ENCODE measurements around the gene ABHD16B.
A peak's percentile ranks its signal among the peaks of the same experiment; 100 is the strongest.

Gene ABHD16B

DNA sequence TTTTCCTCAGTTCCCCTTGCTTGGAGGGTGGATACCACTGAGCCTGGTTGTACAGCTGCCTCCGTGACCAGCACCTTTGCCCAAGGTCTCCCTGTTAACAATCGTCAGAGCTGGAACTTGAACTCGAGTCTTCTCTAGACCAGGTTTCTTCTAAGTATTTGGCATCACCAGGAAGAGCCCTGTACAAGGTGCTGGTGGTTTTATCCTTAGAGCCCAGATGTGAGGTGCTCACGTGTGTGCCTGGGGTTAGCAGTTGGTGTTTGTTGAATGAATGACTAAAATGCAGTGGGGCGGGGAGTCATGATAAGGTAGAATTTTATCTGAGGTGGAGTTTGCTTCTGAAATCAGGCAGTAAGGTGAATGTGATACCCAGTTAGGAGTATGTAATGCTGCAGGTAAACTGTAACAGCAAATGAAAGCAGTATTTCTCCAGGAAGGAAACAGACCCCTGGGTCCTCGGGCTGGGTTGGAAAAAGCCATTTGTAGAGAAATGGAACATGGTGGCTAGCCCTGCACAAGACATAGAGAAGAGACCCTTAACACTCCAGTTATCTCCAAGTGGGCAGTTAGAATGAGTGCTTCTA, 36.8 kb downstream of the ABHD16B start:
- no peak for DNase-seq

DNA sequence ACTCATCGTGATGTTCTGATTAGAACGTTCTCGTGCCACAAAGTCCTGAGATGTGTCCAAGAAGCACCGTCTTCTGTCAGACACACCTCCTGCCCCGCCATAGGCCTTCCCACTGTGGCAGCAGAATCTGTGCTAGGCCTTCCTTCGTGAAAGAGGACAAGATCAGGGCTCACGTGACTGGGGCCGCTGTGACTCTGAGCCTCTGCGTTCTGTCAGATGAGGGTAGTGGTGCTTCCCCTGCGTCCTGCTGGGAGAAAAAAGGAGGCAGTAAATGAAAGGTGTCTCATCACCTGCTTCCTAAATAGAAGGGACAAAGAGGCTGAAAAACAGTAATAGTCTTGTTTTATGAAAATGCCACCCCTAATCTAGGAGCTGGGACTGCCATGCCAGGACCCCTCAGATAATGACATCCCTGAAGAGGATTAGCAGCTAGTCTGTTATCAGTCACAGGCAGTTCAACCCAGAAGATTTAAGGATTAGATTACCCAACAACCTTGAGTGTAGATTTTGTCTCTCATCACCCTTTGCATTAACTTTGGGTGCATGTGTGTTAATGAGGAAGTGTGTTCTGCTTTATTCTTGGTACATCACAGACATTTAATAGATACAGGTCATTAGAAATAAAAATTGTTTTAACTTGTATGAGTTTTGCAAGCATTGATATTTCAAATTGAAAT, 37.7 kb downstream of the ABHD16B start:
- DNase-seq: no peak

DNA sequence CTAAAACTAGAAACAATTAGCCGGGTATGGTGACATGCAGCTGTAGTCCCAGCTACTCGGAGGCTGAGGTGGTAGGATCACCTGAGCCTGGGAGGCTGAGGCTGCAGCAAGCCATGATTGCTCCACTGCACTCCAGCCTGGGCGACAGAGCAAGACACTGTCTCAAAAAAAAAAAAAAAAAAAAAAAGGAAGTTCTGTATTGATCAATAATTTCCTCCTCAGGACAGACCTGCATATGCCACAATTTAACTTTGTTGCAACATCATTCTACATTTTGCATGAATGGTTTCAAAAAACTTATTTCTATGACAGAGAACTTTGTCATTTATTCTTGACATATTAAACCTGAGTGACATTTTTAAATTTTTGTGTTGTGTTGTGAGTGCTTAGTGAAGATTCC, 39.1 kb downstream of the ABHD16B start:
- no peak for DNase-seq

DNA sequence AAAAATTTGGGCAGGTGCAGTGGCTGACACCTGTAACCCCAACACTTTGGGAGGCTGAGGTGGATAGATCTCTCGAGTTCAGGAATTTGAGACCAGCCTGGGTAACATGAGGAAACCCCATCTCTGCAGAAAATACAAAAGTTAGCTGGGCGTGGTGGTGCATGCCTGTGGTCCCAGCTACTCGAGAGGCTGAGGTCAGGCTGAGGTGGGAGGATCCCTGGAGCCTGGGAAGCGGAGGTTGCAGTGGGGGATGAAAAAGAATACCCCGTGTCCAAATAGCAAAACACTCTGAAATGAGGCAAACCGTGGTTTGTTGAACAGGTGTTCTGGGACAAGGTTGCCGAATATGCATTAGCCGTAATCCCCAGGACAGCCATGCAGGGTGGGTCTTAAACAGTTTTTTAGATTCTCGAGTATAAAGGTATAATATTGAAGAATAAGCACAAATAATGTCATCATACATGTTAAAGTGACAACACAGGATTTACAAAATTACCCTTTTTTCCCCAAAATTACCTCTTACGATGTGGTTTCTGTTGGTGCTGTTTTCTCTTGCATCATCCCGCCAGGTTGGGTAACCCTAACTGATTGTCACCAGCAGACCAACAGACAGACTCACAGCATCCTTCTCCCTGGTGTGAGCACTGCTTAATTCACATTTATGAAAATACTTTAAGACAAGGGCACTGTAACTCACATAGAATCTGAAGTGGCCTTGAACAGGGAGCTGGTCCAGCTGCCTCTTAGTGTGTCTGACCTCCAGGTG, 42.7 kb downstream of the ABHD16B start:
- DNase-seq: no peak

DNA sequence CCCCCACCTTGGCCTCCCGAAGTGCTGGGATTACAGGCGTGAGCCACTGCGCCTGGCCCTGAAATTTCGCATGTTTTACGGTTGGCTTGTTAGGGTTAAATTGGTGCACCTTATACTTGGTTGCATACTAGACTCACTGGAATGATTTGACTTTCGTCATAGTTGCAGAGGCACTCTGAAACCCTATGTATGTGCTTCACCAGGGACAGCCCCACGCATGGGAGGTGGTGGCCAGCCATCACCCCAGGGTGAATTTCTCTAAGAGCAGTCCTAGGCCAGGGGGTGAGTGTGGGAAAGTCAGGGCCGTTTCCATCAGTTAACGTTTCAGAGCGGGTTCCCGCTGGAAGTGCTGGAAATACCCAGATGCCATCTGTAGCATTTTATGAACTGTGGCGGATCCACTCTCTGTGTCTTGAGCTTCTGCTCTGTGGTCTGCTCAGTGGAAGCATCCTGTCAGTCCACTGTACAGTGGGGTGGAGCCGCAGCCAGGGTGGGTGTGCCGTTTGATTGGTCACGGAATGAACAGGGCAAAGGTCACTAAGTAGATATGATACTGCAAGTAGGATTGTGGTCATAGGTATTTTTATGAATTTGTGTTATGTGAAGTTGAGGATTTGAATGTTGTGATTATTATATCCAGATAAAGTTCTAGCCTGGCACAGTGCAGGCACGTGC, 46.8 kb downstream of the ABHD16B start:
- no peak for DNase-seq

DNA sequence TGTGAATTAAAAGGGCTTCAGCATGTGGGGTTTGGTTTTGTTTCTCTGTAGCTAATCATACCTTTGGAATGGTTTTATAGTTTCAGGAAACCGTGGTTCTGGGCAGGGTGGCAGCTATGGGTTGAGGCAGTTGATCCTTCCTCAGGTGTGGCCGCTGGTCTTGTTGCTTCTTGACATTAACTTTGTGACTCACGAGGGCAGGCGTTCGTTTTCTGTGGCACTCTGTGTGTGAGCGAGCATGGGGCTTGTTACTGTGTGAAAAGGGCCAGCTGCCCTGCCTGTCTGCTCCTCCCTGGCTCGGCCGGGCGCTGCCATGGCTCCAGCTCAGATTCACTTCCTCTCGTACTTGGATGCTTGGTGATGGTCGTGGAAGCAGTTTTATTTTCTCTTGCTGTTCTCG, 49.9 kb downstream of the ABHD16B start:
- peak; percentile 25 for DNase-seq

All from DMS53 (cell line).